Measurements from ENCODE around the gene TTC21B.
"Not testable (repeated sequence)": the region's sequence is repeated elsewhere in the genome, so short reads cannot be mapped to it uniquely, and the experiment has no call there.

TTC21B gene

DNA sequence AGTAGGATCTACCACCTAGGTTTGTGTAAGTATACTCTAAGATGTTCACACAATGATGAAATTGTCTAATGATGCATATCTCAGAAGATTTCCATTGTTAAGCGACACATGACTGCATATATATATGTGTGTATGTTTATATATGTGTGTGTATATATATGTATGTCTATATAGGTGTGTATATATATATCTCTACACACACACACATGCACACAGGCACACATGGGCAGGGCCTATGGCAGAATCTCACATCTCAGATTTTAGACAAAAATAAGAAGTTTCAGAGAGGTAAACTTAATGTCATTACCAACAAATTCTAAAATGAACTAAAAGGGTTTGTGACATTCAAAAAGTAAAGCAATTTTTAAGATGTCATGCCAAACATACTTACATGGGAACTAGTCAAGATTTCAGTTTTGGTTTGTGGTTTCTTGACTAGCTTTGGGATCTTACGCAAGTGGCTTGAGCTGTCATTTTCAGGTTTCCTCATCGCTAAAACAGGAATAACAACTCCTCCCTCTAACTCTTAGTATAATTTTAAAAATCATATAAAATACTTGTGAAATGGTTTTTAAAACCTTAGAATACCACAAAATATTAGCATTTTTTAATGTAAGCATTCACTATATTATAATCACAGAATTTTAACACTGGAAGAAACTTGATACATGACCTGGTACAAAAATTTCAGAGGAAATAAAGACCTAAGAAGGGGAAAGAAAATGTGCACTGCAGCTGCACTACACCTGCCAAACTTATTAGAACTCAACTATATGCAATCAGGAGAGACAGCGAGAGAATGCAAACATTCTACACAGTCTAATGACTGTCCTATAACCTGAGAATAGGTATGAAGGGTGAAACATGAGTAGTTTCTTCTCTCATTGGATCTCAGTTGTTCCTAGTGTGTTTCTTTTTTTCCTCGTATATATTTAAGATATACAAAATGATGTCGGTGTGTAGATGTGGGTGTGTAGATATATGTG, 75.7 kb downstream of the TTC21B start:
- no peak for DNase-seq (ENCODE audit: insufficient read length)
- TF ChIP-seq POLR2A (IDR thresholded peaks at IDR 0.05; ENCODE audit: low read depth, low read length): no peak
- TF ChIP-seq POLR2AphosphoS5 (IDR thresholded peaks at IDR 0.05; ENCODE audit: low read depth, low read length): no peak
- no peak for TF ChIP-seq TAF1 (IDR thresholded peaks at IDR 0.05; ENCODE audit: borderline replicate concordance, low read depth, low read length)
- no peak for FAIRE-seq

DNA sequence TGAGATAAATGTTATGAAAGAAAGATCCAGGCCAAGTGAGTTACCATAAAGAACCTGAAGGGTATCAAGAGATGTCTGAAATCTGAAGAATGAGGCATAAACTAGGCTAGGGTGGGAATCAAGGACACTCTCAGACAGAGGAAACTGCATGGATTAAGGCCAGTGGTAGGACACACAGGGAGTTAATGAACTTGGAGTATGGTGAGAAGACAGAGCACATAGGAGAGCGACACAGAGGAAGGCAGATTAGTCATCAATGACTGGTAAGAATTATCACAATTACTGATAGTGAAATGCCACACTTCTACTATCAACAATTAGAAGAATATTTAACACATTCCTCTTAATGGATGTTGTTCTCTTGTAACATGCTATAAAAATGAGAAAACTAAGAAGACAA, 76.9 kb downstream of the TTC21B start:
- DNase-seq (ENCODE audit: insufficient read length) (no peak), FAIRE-seq (no peak)
- TF ChIP-seq POLR2AphosphoS5 (IDR thresholded peaks at IDR 0.05; ENCODE audit: low read depth, low read length) (no peak), TAF1 (IDR thresholded peaks at IDR 0.05; ENCODE audit: borderline replicate concordance, low read depth, low read length) (no peak), POLR2A (IDR thresholded peaks at IDR 0.05; ENCODE audit: low read depth, low read length) (no peak)

DNA sequence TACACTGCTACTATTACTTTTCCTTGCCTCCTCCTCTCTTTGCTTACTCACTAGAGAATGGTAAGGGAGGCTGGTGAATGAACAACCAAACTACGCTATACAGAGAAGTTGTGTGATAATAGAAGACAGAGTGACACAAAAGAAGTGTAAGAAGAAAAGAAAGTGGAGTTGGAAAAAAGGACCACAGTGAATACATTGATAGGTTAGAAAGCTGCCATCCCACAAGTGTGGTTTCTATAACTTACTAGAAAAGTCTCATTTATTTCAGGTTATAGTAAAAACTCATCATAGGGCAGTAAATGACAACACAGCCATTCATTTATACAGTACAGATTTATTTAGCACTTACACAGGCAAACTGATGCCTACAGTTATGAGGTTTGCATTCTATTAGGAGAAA, 77.3 kb downstream of the TTC21B start:
- FAIRE-seq (no peak), DNase-seq (ENCODE audit: insufficient read length) (no peak)

DNA sequence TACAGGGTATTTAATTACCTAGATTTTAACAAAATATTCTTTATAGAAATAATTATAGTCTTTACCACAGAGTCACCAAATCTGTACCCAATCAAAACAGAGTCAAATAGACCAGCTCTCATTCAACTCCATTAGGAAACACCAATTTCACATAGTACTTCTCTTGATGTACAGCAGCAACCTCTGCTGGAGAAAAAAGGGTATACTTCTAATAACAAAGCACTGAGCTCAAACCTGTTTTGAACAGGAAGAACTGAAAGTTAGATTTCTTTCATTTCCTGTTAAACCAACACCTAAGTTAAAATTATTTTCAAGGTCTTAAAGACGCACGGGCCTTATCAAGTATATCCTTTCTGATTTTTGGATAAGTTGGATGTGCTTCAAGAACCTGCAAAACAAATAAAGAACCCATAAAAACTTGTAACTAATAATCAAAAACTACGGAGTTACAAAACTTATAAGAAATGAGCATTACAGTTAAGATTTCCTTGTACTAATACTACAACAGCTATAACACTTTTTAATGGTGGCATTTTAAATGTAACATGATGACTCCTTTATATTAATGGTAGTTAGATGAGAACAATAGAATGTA, 79.0 kb downstream of the TTC21B start:
- TF ChIP-seq POLR2AphosphoS5 (IDR thresholded peaks at IDR 0.05; ENCODE audit: low read depth, low read length) (no peak), POLR2A (IDR thresholded peaks at IDR 0.05; ENCODE audit: low read depth, low read length) (no peak), TAF1 (IDR thresholded peaks at IDR 0.05; ENCODE audit: borderline replicate concordance, low read depth, low read length) (no peak)
- DNase-seq (ENCODE audit: insufficient read length) (no peak), FAIRE-seq (peak; percentile 92)

More for the DNA sequence above, 77.3 kb downstream of the TTC21B start:
- no peak for TF ChIP-seq TAF1 (IDR thresholded peaks at IDR 0.05; ENCODE audit: borderline replicate concordance, low read depth, low read length)
- no peak for TF ChIP-seq POLR2A (IDR thresholded peaks at IDR 0.05; ENCODE audit: low read depth, low read length)
- TF ChIP-seq POLR2AphosphoS5 (IDR thresholded peaks at IDR 0.05; ENCODE audit: low read depth, low read length): no peak

GRCh38 chr2:165872101-165872791, 81.3 kb downstream of the TTC21B start:
- DNase-seq (ENCODE audit: insufficient read length) (no peak), FAIRE-seq (no peak)
- TF ChIP-seq POLR2A (IDR thresholded peaks at IDR 0.05; ENCODE audit: low read depth, low read length) (no peak), TAF1 (IDR thresholded peaks at IDR 0.05; ENCODE audit: borderline replicate concordance, low read depth, low read length) (no peak), POLR2AphosphoS5 (IDR thresholded peaks at IDR 0.05; ENCODE audit: low read depth, low read length) (no peak)

DNA sequence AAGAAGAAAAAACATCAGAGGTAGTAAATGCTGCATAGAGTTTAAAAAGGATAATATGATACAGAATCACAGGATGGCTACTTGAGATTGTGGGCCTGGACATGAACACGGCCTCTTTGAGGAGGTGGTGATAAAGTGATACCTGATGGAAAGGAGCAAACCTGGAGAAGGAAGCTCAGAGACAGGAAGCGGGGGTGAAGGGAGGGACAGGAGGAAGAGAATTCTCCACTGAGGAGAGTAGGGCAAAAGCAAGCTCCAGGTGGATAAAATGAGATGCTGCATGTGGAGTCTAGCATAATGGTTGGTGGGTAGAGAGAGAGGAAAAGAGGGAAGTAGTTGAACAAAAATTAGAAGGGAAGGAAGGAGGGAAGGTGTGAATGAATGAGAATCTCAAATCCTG, 82.6 kb downstream of the TTC21B start:
- DNase-seq (ENCODE audit: insufficient read length) (no peak), FAIRE-seq (no peak)
- TF ChIP-seq POLR2A (IDR thresholded peaks at IDR 0.05; ENCODE audit: low read depth, low read length): no peak
- no peak for TF ChIP-seq TAF1 (IDR thresholded peaks at IDR 0.05; ENCODE audit: borderline replicate concordance, low read depth, low read length)
- TF ChIP-seq POLR2AphosphoS5 (IDR thresholded peaks at IDR 0.05; ENCODE audit: low read depth, low read length): no peak

GRCh38 chr2:165870346-165870745, 83.2 kb downstream of the TTC21B start:
- TF ChIP-seq POLR2A (IDR thresholded peaks at IDR 0.05; ENCODE audit: low read depth, low read length) (no peak), TAF1 (IDR thresholded peaks at IDR 0.05; ENCODE audit: borderline replicate concordance, low read depth, low read length) (no peak)
- FAIRE-seq: no peak
- no peak for DNase-seq (ENCODE audit: insufficient read length)

DNA sequence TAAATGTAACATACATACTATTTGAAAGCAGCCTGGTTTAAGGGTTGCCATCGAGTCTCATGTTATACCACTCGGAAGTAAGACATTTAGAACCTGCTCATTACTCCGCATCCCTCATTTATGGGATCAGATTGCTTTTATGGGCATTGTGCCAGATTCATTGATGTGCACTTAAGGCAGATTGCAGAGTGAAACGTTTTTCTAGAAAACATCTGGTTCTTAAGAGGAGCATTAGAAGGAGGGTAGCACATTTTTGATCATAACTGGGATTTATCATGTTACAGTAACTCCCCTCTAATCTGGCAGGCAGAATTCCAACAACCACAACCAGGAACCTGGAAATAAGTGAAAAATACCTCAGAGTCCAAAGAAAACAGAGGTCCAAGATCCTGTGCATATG, 85.4 kb downstream of the TTC21B start:
- FAIRE-seq: no peak
- DNase-seq (ENCODE audit: insufficient read length): no peak
- TF ChIP-seq TAF1 (IDR thresholded peaks at IDR 0.05; ENCODE audit: borderline replicate concordance, low read depth, low read length): no peak
- TF ChIP-seq POLR2AphosphoS5 (IDR thresholded peaks at IDR 0.05; ENCODE audit: low read depth, low read length): no peak
- TF ChIP-seq POLR2A (IDR thresholded peaks at IDR 0.05; ENCODE audit: low read depth, low read length): no peak

- FAIRE-seq: no peak
- TF ChIP-seq POLR2AphosphoS5 (IDR thresholded peaks at IDR 0.05; ENCODE audit: low read depth, low read length) (no peak), TAF1 (IDR thresholded peaks at IDR 0.05; ENCODE audit: borderline replicate concordance, low read depth, low read length) (no peak), POLR2A (IDR thresholded peaks at IDR 0.05; ENCODE audit: low read depth, low read length) (no peak)
- DNase-seq (ENCODE audit: insufficient read length): no peak
Measured at GRCh38 chr2:165864296-165864695, 89.3 kb downstream of the TTC21B start.

DNA sequence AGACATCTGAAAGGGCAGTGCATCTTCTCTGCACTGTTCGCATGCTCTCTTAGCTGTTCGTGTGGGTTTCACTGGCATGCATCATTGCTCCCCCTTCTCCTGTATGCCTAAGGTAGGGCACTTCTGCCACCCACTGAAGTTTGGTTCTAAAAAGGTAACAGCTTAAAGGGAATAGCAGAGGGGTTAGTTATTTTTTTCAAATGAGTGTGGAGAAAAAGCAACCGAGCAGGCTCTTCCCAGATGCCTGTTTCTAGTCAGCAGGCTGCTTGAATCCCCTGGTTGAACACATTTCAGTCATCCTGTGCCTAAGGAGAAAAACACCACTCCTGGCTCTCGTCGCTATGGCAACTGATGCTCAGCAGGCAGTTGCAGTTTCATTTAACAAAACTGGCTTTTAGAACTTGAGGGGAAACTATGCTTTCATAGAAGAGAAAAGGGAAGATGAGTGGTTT, 89.7 kb downstream of the TTC21B start:
- DNase-seq (ENCODE audit: insufficient read length) (no peak), FAIRE-seq (peak; percentile 5)
- no peak for TF ChIP-seq POLR2AphosphoS5 (IDR thresholded peaks at IDR 0.05; ENCODE audit: low read depth, low read length)
- no peak for TF ChIP-seq POLR2A (IDR thresholded peaks at IDR 0.05; ENCODE audit: low read depth, low read length)
- no peak for TF ChIP-seq TAF1 (IDR thresholded peaks at IDR 0.05; ENCODE audit: borderline replicate concordance, low read depth, low read length)

DNA sequence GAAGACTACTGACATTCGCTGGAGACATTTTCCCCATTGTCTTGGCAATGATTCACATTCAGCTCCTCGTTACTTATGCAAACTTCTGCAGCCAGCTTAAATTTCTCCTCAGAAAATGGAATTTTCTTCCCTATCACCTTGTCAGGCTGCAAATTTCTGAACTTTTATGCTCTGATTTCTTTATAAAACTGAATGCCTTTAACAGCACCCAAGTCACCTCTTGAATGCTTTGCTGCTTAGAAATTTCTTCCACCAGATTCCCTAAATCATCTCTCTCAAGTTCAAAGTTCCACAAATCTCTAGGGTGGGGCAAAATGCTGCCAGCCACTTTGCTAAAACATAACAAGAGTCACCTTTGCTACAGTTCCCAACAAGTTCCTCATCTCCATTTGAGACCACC, 92.5 kb downstream of the TTC21B start:
- DNase-seq (ENCODE audit: insufficient read length); FAIRE-seq: not testable (repeated sequence)

DNA sequence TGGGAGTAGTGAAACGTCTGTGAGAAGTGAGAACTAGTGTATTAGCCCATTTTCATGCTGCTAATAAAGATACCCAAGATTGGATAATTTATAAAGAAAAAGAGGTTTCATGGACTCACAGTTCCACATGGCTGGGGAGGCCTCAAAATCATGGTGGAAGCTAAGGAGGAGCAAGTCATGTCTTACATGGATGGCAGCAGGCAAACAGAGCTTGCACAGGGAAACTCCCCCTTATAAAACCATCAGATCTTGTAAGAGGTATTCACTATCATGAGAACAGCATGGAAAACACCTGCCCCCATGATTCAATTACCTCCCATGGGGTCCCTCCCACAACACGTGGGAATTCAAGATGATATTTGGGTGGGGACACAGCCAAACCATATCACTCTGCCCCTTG, 93.9 kb downstream of the TTC21B start:
- FAIRE-seq; DNase-seq (ENCODE audit: insufficient read length): not testable (repeated sequence)

Data from GM12892 (cell line).